ENCODE results near the gene SH3D19.

SH3D19 gene

DNA sequence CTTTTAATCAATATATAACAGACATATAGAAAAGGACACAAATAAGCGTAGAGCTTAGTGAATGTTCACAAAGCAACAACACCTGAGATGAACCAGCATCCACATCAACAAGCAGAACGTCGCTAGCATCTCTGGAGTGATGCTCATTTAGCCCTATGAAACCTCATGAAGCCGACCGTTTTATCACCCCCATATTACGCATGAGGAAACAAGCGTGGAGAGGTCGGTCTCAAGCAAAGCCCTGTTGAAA is 226.5 kb downstream of the SH3D19 start:
- in situ Hi-C loops (cut with HindIII; ENCODE audit: low sequenced_read_pairs): no loop called here
- DNase-seq (ENCODE audit: low read depth): no peak
- no peak for TF ChIP-seq CTCF (IDR thresholded peaks at IDR 0.05; ENCODE audit: low read depth, low read length, missing control alignments)
- H3K4me3 ChIP-seq (ENCODE audit: low read depth, low read length): peak overlapping the region; percentile 100

- in situ Hi-C loops (cut with HindIII; ENCODE audit: low sequenced_read_pairs): no loop called here
- TF ChIP-seq CTCF (IDR thresholded peaks at IDR 0.05; ENCODE audit: low read depth, low read length, missing control alignments): no peak
- no peak overlapping the region for H3K4me3 ChIP-seq (ENCODE audit: low read depth, low read length)
- no peak for DNase-seq (ENCODE audit: low read depth)
Measured at GRCh38 chr4:151097759-151098158, 227.6 kb downstream of the SH3D19 start.

DNA sequence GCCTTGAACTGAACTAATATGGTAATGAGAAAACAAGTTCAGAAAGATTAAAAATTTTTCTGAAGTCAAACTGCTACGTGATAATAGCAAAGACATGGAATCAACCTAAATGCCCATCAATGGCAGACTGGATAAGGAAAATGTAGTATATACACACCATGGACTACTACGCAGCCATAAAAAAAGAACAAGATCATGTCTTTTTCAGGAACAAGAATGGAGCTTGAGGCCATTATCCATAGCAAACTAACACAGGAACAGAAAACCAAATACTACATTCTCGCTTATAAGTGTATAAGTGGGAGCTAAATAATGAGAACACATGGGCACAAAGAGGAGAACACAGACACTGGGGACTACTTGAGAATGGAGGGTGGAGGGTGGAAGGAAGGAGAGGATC is 230.3 kb downstream of the SH3D19 start:
- no peak for DNase-seq (ENCODE audit: low read depth)
- no peak for TF ChIP-seq CTCF (IDR thresholded peaks at IDR 0.05; ENCODE audit: low read depth, low read length, missing control alignments)
- no peak overlapping the region for H3K4me3 ChIP-seq (ENCODE audit: low read depth, low read length)
- in situ Hi-C loops (cut with HindIII; ENCODE audit: low sequenced_read_pairs): no loop called here

DNA sequence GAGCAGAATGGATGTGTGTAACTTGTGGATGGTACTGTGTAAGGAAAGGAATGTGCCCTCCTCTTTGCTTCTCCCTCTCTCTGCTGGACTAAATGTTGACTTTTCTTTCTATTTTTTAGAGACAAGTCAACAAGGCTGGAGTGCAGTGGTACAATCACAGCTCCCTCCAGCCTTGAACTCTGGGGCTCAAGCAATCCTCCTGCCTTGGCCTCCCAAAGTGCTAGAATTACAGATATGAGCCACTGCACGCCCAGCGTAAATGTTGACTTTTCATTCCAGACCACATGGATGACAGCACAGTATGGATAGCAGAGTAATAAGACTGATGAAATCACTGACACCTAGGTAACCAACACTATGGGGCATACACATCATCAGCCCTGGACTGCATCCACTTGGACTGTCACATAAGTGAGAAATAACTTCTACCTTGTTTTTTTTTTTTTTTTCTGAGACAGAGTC is 231.1 kb downstream of the SH3D19 start:
- in situ Hi-C loops (cut with HindIII; ENCODE audit: low sequenced_read_pairs): no loop called here
- no peak for TF ChIP-seq CTCF (IDR thresholded peaks at IDR 0.05; ENCODE audit: low read depth, low read length, missing control alignments)
- no peak overlapping the region for H3K4me3 ChIP-seq (ENCODE audit: low read depth, low read length)
- DNase-seq (ENCODE audit: low read depth): no peak

DNA sequence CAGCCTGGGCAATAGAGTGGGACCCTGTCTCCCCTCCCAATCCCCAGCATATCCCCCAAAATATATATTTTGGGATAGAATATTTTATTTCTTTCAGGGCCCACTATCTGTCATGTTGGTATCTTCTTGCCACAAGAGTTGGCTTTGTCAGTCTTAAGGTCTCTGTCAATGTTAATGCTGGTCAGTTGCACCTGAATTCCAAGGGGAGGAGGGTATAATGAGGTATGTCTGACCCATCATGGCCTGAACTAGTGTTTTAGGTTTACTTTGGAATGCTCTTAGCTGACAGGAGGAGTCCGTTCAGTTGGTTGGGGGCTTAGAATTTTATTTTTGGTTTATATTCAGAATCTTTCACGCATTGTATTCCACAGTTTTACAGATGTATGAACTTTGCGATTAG is 232.2 kb downstream of the SH3D19 start:
- in situ Hi-C loops (cut with HindIII; ENCODE audit: low sequenced_read_pairs): no loop called here
- TF ChIP-seq CTCF (IDR thresholded peaks at IDR 0.05; ENCODE audit: low read depth, low read length, missing control alignments): no peak
- no peak for DNase-seq (ENCODE audit: low read depth)

DNA sequence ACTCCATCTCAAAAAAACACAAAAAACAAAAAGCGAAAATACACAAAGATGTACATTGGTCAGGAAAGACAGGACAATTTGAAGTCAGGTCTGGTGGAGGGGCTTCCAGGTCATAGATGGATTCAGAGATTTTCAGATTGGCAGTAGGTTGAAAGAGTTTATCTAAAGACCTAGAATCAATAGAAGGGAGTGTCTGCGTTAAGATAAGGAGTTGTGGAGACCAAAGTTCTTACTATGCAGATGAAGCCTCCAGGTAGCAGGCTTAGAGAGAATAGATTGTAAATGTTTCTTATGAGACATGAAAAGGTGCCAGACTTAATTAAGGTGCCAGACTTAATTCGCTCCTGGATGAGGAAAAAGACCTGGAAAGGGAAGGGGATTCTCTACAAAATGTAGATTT is 232.9 kb downstream of the SH3D19 start:
- TF ChIP-seq CTCF (IDR thresholded peaks at IDR 0.05; ENCODE audit: low read depth, low read length, missing control alignments): no peak
- in situ Hi-C loops (cut with HindIII; ENCODE audit: low sequenced_read_pairs): no loop called here
- H3K4me3 ChIP-seq (ENCODE audit: low read depth, low read length): no peak overlapping the region
- no peak for DNase-seq (ENCODE audit: low read depth)

More for the DNA sequence above, 232.2 kb downstream of the SH3D19 start:
- no peak overlapping the region for H3K4me3 ChIP-seq (ENCODE audit: low read depth, low read length)

- in situ Hi-C loops (cut with HindIII; ENCODE audit: low sequenced_read_pairs): no loop called here
- TF ChIP-seq CTCF (IDR thresholded peaks at IDR 0.05; ENCODE audit: low read depth, low read length, missing control alignments): no peak
- DNase-seq (ENCODE audit: low read depth): no peak
- H3K4me3 ChIP-seq (ENCODE audit: low read depth, low read length): no peak overlapping the region
Measured at GRCh38 chr4:151091047-151091446, 234.4 kb downstream of the SH3D19 start.

All from astrocyte of the cerebellum (primary cell).